ENCODE measurements around the gene BIN1.

The BIN1 gene

GRCh38 chr2:127092306-127092705 is 14.6 kb downstream of the BIN1 start:
- DNase-seq (ENCODE audit: low read depth in 2 of 2), result no peak

GRCh38 chr2:127091886-127092285 is 15.1 kb downstream of the BIN1 start:
- no peak for DNase-seq (ENCODE audit: low read depth in 2 of 2)

- no peak for DNase-seq (ENCODE audit: low read depth in 2 of 2)
Measured at GRCh38 chr2:127091148-127091547, 15.8 kb downstream of the BIN1 start.

- DNase-seq (ENCODE audit: low read depth in 2 of 2), result no peak
Measured at GRCh38 chr2:127090281-127091120, 16.5 kb downstream of the BIN1 start.

GRCh38 chr2:127089478-127090235 is 17.3 kb downstream of the BIN1 start:
- DNase-seq (ENCODE audit: low read depth in 2 of 2), result no peak

- DNase-seq (ENCODE audit: low read depth in 2 of 2), result no peak
Measured at GRCh38 chr2:127088706-127089105, 18.2 kb downstream of the BIN1 start.

GRCh38 chr2:127087791-127088495 is 19.0 kb downstream of the BIN1 start:
- DNase-seq (ENCODE audit: low read depth in 2 of 2), result no peak

GRCh38 chr2:127086990-127087790 is 19.8 kb downstream of the BIN1 start:
- no peak for DNase-seq (ENCODE audit: low read depth in 2 of 2)

GRCh38 chr2:127085317-127085681 is 21.7 kb downstream of the BIN1 start:
- no peak for DNase-seq (ENCODE audit: low read depth in 2 of 2)

- DNase-seq (ENCODE audit: low read depth in 2 of 2), result peak in 1 of 2 donors; percentile 20
Measured at GRCh38 chr2:127084611-127085316, 22.2 kb downstream of the BIN1 start.

GRCh38 chr2:127083819-127084503 is 23.0 kb downstream of the BIN1 start:
- DNase-seq (ENCODE audit: low read depth in 2 of 2), result no peak

- no peak for DNase-seq (ENCODE audit: low read depth in 2 of 2)
Measured at GRCh38 chr2:127082974-127083373, 24.0 kb downstream of the BIN1 start.

- DNase-seq (ENCODE audit: low read depth in 2 of 2), result peak; percentile 53 to 62
Measured at GRCh38 chr2:127081826-127082633, 24.9 kb downstream of the BIN1 start.

GRCh38 chr2:127080938-127081755 is 25.8 kb downstream of the BIN1 start:
- peak; percentile 47 to 53 for DNase-seq (ENCODE audit: low read depth in 2 of 2)

- peak in 1 of 2 donors; percentile 40 for DNase-seq (ENCODE audit: low read depth in 2 of 2)
Measured at GRCh38 chr2:127080226-127080937, 26.6 kb downstream of the BIN1 start.

GRCh38 chr2:127079358-127079920 is 27.5 kb downstream of the BIN1 start:
- DNase-seq (ENCODE audit: low read depth in 2 of 2), result no peak

GRCh38 chr2:127078666-127079270 is 28.2 kb downstream of the BIN1 start:
- DNase-seq (ENCODE audit: low read depth in 2 of 2), result no peak
